ENCODE results near the gene RMND5A.

RMND5A gene

GRCh38 chr2:86791573-86791972, 71.5 kb downstream of the RMND5A start:
- no peak for TF ChIP-seq CTCF (IDR thresholded peaks at IDR 0.05; ENCODE audit: insufficient read depth, missing control alignments)
- DNase-seq (ENCODE audit: insufficient read length, low spot score) (no peak), FAIRE-seq (no peak)

- TF ChIP-seq CTCF (IDR thresholded peaks at IDR 0.05; ENCODE audit: insufficient read depth, missing control alignments): no peak
- FAIRE-seq (no peak), DNase-seq (ENCODE audit: insufficient read length, low spot score) (no peak)
These were observed 73.7 kb downstream of the RMND5A start for GRCh38 chr2:86793752-86794151.

- DNase-seq (ENCODE audit: insufficient read length, low spot score): no peak
- no peak for TF ChIP-seq CTCF (IDR thresholded peaks at IDR 0.05; ENCODE audit: insufficient read depth, missing control alignments)
- no peak for FAIRE-seq
These were observed 74.8 kb downstream of the RMND5A start for GRCh38 chr2:86794861-86795260.

GRCh38 chr2:86800856-86801567, 80.9 kb downstream of the RMND5A start:
- no peak for DNase-seq (ENCODE audit: insufficient read length, low spot score)
- TF ChIP-seq CTCF (IDR thresholded peaks at IDR 0.05; ENCODE audit: insufficient read depth, missing control alignments): no peak
- FAIRE-seq: no peak

- no peak for TF ChIP-seq CTCF (IDR thresholded peaks at IDR 0.05; ENCODE audit: insufficient read depth, missing control alignments)
- DNase-seq (ENCODE audit: insufficient read length, low spot score) (no peak), FAIRE-seq (no peak)
These were observed 86.2 kb downstream of the RMND5A start for GRCh38 chr2:86806059-86806857.

- TF ChIP-seq CTCF (IDR thresholded peaks at IDR 0.05; ENCODE audit: insufficient read depth, missing control alignments): no peak
- DNase-seq (ENCODE audit: insufficient read length, low spot score) (no peak), FAIRE-seq (no peak)
These were observed 87.0 kb downstream of the RMND5A start for GRCh38 chr2:86807133-86807467.

Data from D721Med (cell line).